GM23338 (cell line): ENCODE data around the gene COBLL1. TPM values are rescaled to one million over a fixed set of nuclear protein-coding genes. Genes with fewer than 3 reads are reported as not detected.

Source experiments
- ATAC-seq: fragments of 200-7000 bp; cut with Tn5 transposase; 3 replicates; pipeline ENCODE4 v1.9.1; 2020
- DNase-seq: peaks from one replicate; pipeline ENCODE4 v3.0.0-alpha.2; 2015; ENCODE audit warnings: low spot score
- H2AFZ ChIP-seq: fragments of 200-600 bp; sonication (generic); 2 replicates; pipeline ENCODE4 v1.8.0; 2016; ENCODE audit warnings: antibody characterized with exemption, mild to moderate bottlenecking, moderate library complexity
- H3F3A ChIP-seq: fragments of 200-600 bp; sonication (generic); replicated peaks from 2 replicates; pipeline ENCODE4 v1.8.0; 2017; ENCODE audit warnings: antibody characterized with exemption, mixed run types, low read depth
- H3K27ac ChIP-seq: fragments of 200-600 bp; sonication (generic); 2 replicates; pipeline ENCODE4 v1.6.1; 2016; ENCODE audit warnings: low read depth
- H3K27me3 ChIP-seq: fragments of 200-600 bp; sonication (generic); 2 replicates; pipeline ENCODE4 v1.8.0; 2016; ENCODE audit warnings: mild to moderate bottlenecking, mixed run types, moderate library complexity; ENCODE audit not compliant: insufficient read depth
- H3K36me3 ChIP-seq: fragments of 200-600 bp; sonication (generic); 2 replicates; pipeline ENCODE4 v1.8.0; 2016; ENCODE audit warnings: mild to moderate bottlenecking; ENCODE audit not compliant: insufficient read depth
- H3K4me1 ChIP-seq: fragments of 200-600 bp; sonication (generic); 2 replicates; pipeline ENCODE4 v1.8.0; 2016; ENCODE audit warnings: mild to moderate bottlenecking, moderate library complexity; ENCODE audit not compliant: insufficient read depth
- H3K4me2 ChIP-seq: fragments of 200-600 bp; sonication (generic); 2 replicates; pipeline ENCODE4 v1.7.1; 2017; ENCODE audit warnings: mixed run types
- H3K4me3 ChIP-seq: fragments of 200-600 bp; sonication (generic); 2 replicates; pipeline ENCODE4 v1.6.1; 2016; ENCODE audit warnings: mixed run types
- H3K79me2 ChIP-seq: fragments of 200-600 bp; sonication (generic); replicated peaks from 2 replicates; pipeline ENCODE4 v1.8.0; 2017; ENCODE audit warnings: mild to moderate bottlenecking; ENCODE audit not compliant: insufficient read depth
- H3K9me2 ChIP-seq: fragments of 200-600 bp; sonication (generic); 2 replicates; pipeline ENCODE4 v1.8.0; 2017; ENCODE audit not compliant: insufficient read depth
- H4K20me1 ChIP-seq: fragments of 200-600 bp; sonication (generic); replicated peaks from 2 replicates; pipeline ENCODE4 v1.8.0; 2017; ENCODE audit warnings: mild to moderate bottlenecking; ENCODE audit not compliant: insufficient read depth
- H3K27ac Mint-ChIP-seq: 2 replicates; pipeline ENCODE4 v1.8.0; 2020; ENCODE audit warnings: inconsistent platforms, mild to moderate bottlenecking, moderate library complexity, mixed read lengths
- H3K27me3 Mint-ChIP-seq: 3 replicates; pipeline ENCODE4 v1.8.0; 2022; ENCODE audit warnings: low read depth, mild to moderate bottlenecking, moderate library complexity, mixed read lengths, inconsistent platforms; ENCODE audit not compliant: insufficient read depth, poor library complexity
- H3K36me3 Mint-ChIP-seq: 3 replicates; pipeline ENCODE4 v1.8.0; 2021; ENCODE audit warnings: low read depth, mild to moderate bottlenecking, inconsistent platforms, moderate library complexity, mixed read lengths
- H3K4me1 Mint-ChIP-seq: 3 replicates; pipeline ENCODE4 v1.8.0; 2020; ENCODE audit warnings: mild to moderate bottlenecking, inconsistent platforms, mixed read lengths
- H3K4me3 Mint-ChIP-seq: 3 replicates; pipeline ENCODE4 v1.8.0; 2021; ENCODE audit warnings: moderate library complexity, mild to moderate bottlenecking, inconsistent platforms, mixed read lengths
- H3K9me3 Mint-ChIP-seq: 3 replicates; pipeline ENCODE4 v1.8.0; 2020; ENCODE audit warnings: moderate library complexity, mild to moderate bottlenecking, inconsistent platforms, mixed read lengths
- CREB1 ChIP-seq: fragments of 250-450 bp; sonication (Bioruptor Pico); IDR thresholded peaks from 2 replicates; pipeline ENCODE4 v1.5.0; 2020; ENCODE audit warnings: low read depth, mild to moderate bottlenecking, moderate library complexity
- EZH2 ChIP-seq: fragments of 200-600 bp; sonication (generic); IDR thresholded peaks from one replicate; pipeline ENCODE4 v1.8.0; 2017; ENCODE audit warnings: antibody characterized with exemption, mild to moderate bottlenecking, low read depth; ENCODE audit not compliant: unreplicated experiment
- EZH2phosphoT487 ChIP-seq: fragments of 200-600 bp; sonication (generic); IDR thresholded peaks from one replicate; pipeline ENCODE4 v1.8.1; 2018; ENCODE audit warnings: antibody characterized with exemption; ENCODE audit not compliant: unreplicated experiment
- JUNB ChIP-seq: IDR thresholded peaks from one replicate; pipeline ENCODE4 v1.6.1; 2016; ENCODE audit warnings: antibody characterized with exemption; ENCODE audit not compliant: unreplicated experiment
- NANOG ChIP-seq: IDR thresholded peaks from 2 replicates; pipeline ENCODE4 v1.6.1; 2016; ENCODE audit warnings: antibody characterized with exemption, borderline replicate concordance
- POLR2AphosphoS5 ChIP-seq: IDR thresholded peaks from 2 replicates; pipeline ENCODE4 v1.6.1; 2016; ENCODE audit warnings: antibody characterized with exemption, low read depth
- STAT1 ChIP-seq: IDR thresholded peaks from one replicate; pipeline ENCODE4 v1.6.1; 2016; ENCODE audit warnings: antibody characterized with exemption; ENCODE audit not compliant: unreplicated experiment
- ZNF114 ChIP-seq: fragments of 250-450 bp; sonication (Bioruptor Pico); IDR thresholded peaks from 2 replicates; pipeline ENCODE4 v1.5.0; 2020; ENCODE audit warnings: mild to moderate bottlenecking, moderate library complexity
- ZNF331 ChIP-seq: fragments of 250-450 bp; sonication (Bioruptor Pico); IDR thresholded peaks from 2 replicates; pipeline ENCODE4 v1.5.0; 2020; ENCODE audit warnings: low read depth, mild to moderate bottlenecking, moderate library complexity
- polyA plus RNA-seq: library from polyadenylated mRNA; unstranded; fragments of >200 nt; fragmentation: Nextera tagmentation; extraction: Ambion mirVana; gene quantifications from 2 replicates; pipeline ENCODE4 v1.2.1, GENCODE V29; 2016
- total RNA-seq: library from RNA; depleted of rRNA; stranded (reverse); fragments of >200 nt; shearing (Covaris generic); gene quantifications from 2 replicates; pipeline ENCODE4 v1.2.3, GENCODE V29; 2014
- TF ChIP-seq, protein P1 (sequence below): IDR thresholded peaks from one replicate; pipeline ENCODE4 v1.6.1; 2018; ENCODE audit warnings: antibody characterized with exemption; ENCODE audit not compliant: unreplicated experiment
- TF ChIP-seq, protein P2 (sequence below), 2 experiments: fragments of 200-600 bp in 1 of 2; sonication (generic) in 1 of 2; conservative IDR thresholded peaks; 2 replicates each; pipeline versions ENCODE4 v1.5.1 to v1.6.1; 2016 to 2017; ENCODE audit warnings: antibody characterized with exemption in 2 of 2, low read depth in 2 of 2, mild to moderate bottlenecking in 2 of 2, moderate library complexity in 1 of 2
- TF ChIP-seq, protein P3 (sequence below): IDR thresholded peaks from 2 replicates; pipeline ENCODE4 v1.6.1; 2016; ENCODE audit warnings: antibody characterized with exemption

The COBLL1 gene
- total and polyA plus RNA-seq, 2 experiments from 2014 or later: 2.9 to 7.4 TPM

DNA sequence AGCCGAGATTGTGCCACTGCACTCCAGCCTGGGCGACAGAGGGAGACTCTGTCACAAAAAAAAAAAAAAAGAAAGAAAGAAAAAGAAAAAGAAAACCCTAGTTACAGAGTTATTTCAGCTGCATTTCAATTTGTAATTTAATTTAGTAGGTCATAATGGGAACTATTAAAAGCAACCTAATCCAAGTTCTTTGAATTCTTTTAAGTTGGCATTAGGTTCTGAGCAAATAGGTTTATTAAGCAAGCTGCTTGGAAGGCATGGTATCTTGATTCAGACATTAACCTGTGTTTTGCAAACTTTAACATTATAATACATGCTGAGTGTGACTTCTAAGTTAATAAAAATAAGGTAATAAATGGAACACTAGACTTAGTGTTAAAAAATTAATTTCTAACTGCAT lies 29.8 kb upstream of the COBLL1 start:
- H3K27ac Mint-ChIP-seq: no peak overlapping the region
- Histone ChIP-seq H4K20me1 (no peaks in the 10 kb centered on the region), H2AFZ (no peak overlapping the region), H3K4me3 (no peak overlapping the region), H3K9me2 (no peaks in the 10 kb centered on the region), H3K36me3 (no peaks in the 10 kb centered on the region), H3K4me1 (no peaks in the 10 kb centered on the region), H3K27ac (no peak overlapping the region), H3F3A (no peaks in the 10 kb centered on the region), H3K4me2 (no peak overlapping the region), H3K27me3 (no peaks in the 10 kb centered on the region), H3K79me2 (no peaks in the 10 kb centered on the region)
- DNase-seq (no peak), ATAC-seq (no peak)
- peaks cover 1% of the 10 kb centered on the region for H3K27me3 Mint-ChIP-seq
- H3K9me3 Mint-ChIP-seq: no peaks in the 10 kb centered on the region
- H3K4me3 Mint-ChIP-seq: no peak overlapping the region
- TF ChIP-seq POLR2AphosphoS5 (no peak), NANOG (no peak)
- TF ChIP-seq, protein P1, sequence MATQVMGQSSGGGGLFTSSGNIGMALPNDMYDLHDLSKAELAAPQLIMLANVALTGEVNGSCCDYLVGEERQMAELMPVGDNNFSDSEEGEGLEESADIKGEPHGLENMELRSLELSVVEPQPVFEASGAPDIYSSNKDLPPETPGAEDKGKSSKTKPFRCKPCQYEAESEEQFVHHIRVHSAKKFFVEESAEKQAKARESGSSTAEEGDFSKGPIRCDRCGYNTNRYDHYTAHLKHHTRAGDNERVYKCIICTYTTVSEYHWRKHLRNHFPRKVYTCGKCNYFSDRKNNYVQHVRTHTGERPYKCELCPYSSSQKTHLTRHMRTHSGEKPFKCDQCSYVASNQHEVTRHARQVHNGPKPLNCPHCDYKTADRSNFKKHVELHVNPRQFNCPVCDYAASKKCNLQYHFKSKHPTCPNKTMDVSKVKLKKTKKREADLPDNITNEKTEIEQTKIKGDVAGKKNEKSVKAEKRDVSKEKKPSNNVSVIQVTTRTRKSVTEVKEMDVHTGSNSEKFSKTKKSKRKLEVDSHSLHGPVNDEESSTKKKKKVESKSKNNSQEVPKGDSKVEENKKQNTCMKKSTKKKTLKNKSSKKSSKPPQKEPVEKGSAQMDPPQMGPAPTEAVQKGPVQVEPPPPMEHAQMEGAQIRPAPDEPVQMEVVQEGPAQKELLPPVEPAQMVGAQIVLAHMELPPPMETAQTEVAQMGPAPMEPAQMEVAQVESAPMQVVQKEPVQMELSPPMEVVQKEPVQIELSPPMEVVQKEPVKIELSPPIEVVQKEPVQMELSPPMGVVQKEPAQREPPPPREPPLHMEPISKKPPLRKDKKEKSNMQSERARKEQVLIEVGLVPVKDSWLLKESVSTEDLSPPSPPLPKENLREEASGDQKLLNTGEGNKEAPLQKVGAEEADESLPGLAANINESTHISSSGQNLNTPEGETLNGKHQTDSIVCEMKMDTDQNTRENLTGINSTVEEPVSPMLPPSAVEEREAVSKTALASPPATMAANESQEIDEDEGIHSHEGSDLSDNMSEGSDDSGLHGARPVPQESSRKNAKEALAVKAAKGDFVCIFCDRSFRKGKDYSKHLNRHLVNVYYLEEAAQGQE: no peak
- no peaks in the 10 kb centered on the region for H3K4me1 Mint-ChIP-seq
- no peaks in the 10 kb centered on the region for H3K36me3 Mint-ChIP-seq

DNA sequence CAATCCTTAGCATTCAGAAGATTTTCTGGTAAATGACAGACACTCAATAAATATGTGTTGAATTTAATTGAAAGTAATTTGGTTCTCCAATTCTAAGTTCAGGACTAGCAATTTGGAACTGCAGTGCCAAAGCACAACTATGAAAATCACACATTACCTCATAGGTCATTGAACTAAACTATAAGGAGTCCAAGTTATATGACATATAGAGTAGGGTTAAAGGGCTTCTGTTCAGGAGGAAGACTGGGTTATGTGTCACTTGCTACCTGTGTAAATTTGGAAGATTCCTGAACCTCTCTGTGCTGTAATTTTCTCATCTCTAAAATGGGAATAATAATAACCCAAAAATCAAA lies 27.8 kb upstream of the COBLL1 start:
- Histone ChIP-seq H4K20me1 (no peaks in the 10 kb centered on the region), H3K27ac (no peak overlapping the region), H3K36me3 (no peaks in the 10 kb centered on the region), H3K4me3 (no peak overlapping the region), H3K27me3 (no peaks in the 10 kb centered on the region), H2AFZ (no peak overlapping the region), H3K4me2 (no peak overlapping the region), H3K79me2 (no peaks in the 10 kb centered on the region), H3K9me2 (no peaks in the 10 kb centered on the region), H3K4me1 (no peaks in the 10 kb centered on the region), H3F3A (no peaks in the 10 kb centered on the region)
- no peaks in the 10 kb centered on the region for H3K9me3 Mint-ChIP-seq
- no peaks in the 10 kb centered on the region for H3K36me3 Mint-ChIP-seq
- H3K4me3 Mint-ChIP-seq: no peak overlapping the region
- no peaks in the 10 kb centered on the region for H3K4me1 Mint-ChIP-seq
- no peak overlapping the region for H3K27ac Mint-ChIP-seq
- no peak for DNase-seq
- H3K27me3 Mint-ChIP-seq: peaks cover 1% of the 10 kb centered on the region
- ATAC-seq: no peak
- TF ChIP-seq CREB1: no peak
- no peak for TF ChIP-seq POLR2AphosphoS5
- TF ChIP-seq ZNF331: no peak
- no peak for TF ChIP-seq ZNF114 (CRISPR knock-in tag)
- no peak for TF ChIP-seq EZH2
- no peak for TF ChIP-seq EZH2phosphoT487
- TF ChIP-seq, protein P1: no peak
- no peak for TF ChIP-seq STAT1
- TF ChIP-seq, protein P2, sequence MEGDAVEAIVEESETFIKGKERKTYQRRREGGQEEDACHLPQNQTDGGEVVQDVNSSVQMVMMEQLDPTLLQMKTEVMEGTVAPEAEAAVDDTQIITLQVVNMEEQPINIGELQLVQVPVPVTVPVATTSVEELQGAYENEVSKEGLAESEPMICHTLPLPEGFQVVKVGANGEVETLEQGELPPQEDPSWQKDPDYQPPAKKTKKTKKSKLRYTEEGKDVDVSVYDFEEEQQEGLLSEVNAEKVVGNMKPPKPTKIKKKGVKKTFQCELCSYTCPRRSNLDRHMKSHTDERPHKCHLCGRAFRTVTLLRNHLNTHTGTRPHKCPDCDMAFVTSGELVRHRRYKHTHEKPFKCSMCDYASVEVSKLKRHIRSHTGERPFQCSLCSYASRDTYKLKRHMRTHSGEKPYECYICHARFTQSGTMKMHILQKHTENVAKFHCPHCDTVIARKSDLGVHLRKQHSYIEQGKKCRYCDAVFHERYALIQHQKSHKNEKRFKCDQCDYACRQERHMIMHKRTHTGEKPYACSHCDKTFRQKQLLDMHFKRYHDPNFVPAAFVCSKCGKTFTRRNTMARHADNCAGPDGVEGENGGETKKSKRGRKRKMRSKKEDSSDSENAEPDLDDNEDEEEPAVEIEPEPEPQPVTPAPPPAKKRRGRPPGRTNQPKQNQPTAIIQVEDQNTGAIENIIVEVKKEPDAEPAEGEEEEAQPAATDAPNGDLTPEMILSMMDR (conservative IDR thresholded peaks at IDR 0.05; ENCODE audit: low read depth in 2 of 2): no peak
- TF ChIP-seq, protein P3, sequence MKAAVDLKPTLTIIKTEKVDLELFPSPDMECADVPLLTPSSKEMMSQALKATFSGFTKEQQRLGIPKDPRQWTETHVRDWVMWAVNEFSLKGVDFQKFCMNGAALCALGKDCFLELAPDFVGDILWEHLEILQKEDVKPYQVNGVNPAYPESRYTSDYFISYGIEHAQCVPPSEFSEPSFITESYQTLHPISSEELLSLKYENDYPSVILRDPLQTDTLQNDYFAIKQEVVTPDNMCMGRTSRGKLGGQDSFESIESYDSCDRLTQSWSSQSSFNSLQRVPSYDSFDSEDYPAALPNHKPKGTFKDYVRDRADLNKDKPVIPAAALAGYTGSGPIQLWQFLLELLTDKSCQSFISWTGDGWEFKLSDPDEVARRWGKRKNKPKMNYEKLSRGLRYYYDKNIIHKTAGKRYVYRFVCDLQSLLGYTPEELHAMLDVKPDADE: no peak
- TF ChIP-seq JUNB: no peak
- TF ChIP-seq NANOG: no peak
